HL-60 (cell line): Measurements from ENCODE around the gene BGLAP.

Experiments used
- DNase-seq, 2 experiments: peaks; one replicate each; pipeline ENCODE4 v3.0.0-alpha.2; 2010 to 2020; ENCODE audit warnings: low read depth in 1 of 2, low spot score in 1 of 2
- H3K27ac ChIP-seq: fragments of 250-450 bp; sonication (Bioruptor Pico); replicated peaks from 2 replicates; pipeline ENCODE4 v1.5.1; 2020; ENCODE audit warnings: mild to moderate bottlenecking, moderate library complexity
- H3K27me3 ChIP-seq: fragments of 250-450 bp; sonication (Bioruptor Pico); 2 replicates; pipeline ENCODE4 v1.5.1; 2021; ENCODE audit warnings: mild to moderate bottlenecking, moderate library complexity; ENCODE audit not compliant: insufficient read depth, poor library complexity, severe bottlenecking
- H3K4me3 ChIP-seq: replicated peaks from 2 replicates; pipeline ENCODE4 v1.5.1; 2011; ENCODE audit warnings: mild to moderate bottlenecking, control low read depth, low read length; ENCODE audit not compliant: insufficient read depth
- CTCF ChIP-seq: IDR thresholded peaks from one replicate; pipeline ENCODE4 v1.5.1; 2011; ENCODE audit warnings: low read length, control low read depth, inconsistent platforms; ENCODE audit not compliant: insufficient read depth
- GABPA ChIP-seq: IDR thresholded peaks from 2 replicates; pipeline ENCODE4 v1.6.1; 2012; ENCODE audit warnings: low read depth
- POLR2AphosphoS5 ChIP-seq: IDR thresholded peaks from 2 replicates; pipeline ENCODE4 v1.6.1; 2012; ENCODE audit warnings: low read depth
- REST ChIP-seq: IDR thresholded peaks from 2 replicates; pipeline ENCODE4 v1.6.1; 2012; ENCODE audit warnings: low read depth; ENCODE audit not compliant: insufficient replicate concordance
- SPI1 ChIP-seq: IDR thresholded peaks from 2 replicates; pipeline ENCODE4 v1.6.1; 2012; ENCODE audit warnings: low read depth, mild to moderate bottlenecking, borderline replicate concordance

The BGLAP gene

GRCh38 chr1:156262461-156263287 lies 20.7 kb downstream of the BGLAP start:
- H3K4me3 ChIP-seq, result no peak overlapping the region
- DNase-seq, result no peak
- no peaks in the 10 kb centered on the region for H3K27me3 ChIP-seq
- H3K27ac ChIP-seq, result no peak overlapping the region
- no peak for TF ChIP-seq POLR2AphosphoS5
- TF ChIP-seq SPI1, result no peak
- no peak for TF ChIP-seq REST
- TF ChIP-seq GABPA, result no peak
- no peak for TF ChIP-seq CTCF

GRCh38 chr1:156263288-156263655 lies 21.3 kb downstream of the BGLAP start:
- no peak overlapping the region for H3K4me3 ChIP-seq
- H3K27me3 ChIP-seq, result no peaks in the 10 kb centered on the region
- no peak overlapping the region for H3K27ac ChIP-seq
- no peak for DNase-seq
- TF ChIP-seq POLR2AphosphoS5, result no peak
- no peak for TF ChIP-seq GABPA
- TF ChIP-seq REST, result no peak
- TF ChIP-seq SPI1, result no peak
- TF ChIP-seq CTCF, result no peak

GRCh38 chr1:156266051-156266450 lies 24.1 kb downstream of the BGLAP start:
- TF ChIP-seq REST (no peak), POLR2AphosphoS5 (no peak), GABPA (no peak), SPI1 (no peak), CTCF (no peak)
- H3K4me3 ChIP-seq, result no peak overlapping the region
- H3K27me3 ChIP-seq, result no peaks in the 10 kb centered on the region

More at GRCh38 chr1:156266051-156266450, 24.1 kb downstream of the BGLAP start:
- H3K27ac ChIP-seq, result no peak overlapping the region
- DNase-seq, result no peak
